Keratinocyte (primary cell): ENCODE results near the gene NR1D2. TPM values are rescaled to one million over a fixed set of nuclear protein-coding genes. Genes with fewer than 3 reads are reported as not detected.

Experiments
- DNase-seq: peaks from one replicate; pipeline ENCODE4 v3.0.0-alpha.2; 2011; ENCODE audit warnings: low read depth, missing footprints, low spot score
- FAIRE-seq: peaks from 2 replicates; lab custom pipeline; 2011; peaks lifted over from hg19 to GRCh38; lab: Jason Lieb, UNC
- H2AFZ ChIP-seq: 2 replicates; pipeline ENCODE4 v1.6.0; 2012; ENCODE audit warnings: low read length, control low read depth, inconsistent platforms; ENCODE audit not compliant: control insufficient read depth
- H3K27ac ChIP-seq: 2 replicates; pipeline ENCODE4 v1.5.1; 2011; ENCODE audit warnings: low read length; ENCODE audit not compliant: control insufficient read depth, insufficient read depth
- H3K27me3 ChIP-seq: 3 replicates; pipeline ENCODE4 v1.6.0; 2011; ENCODE audit warnings: low read length; ENCODE audit not compliant: control insufficient read depth, insufficient read depth; ENCODE audit errors: extremely low read depth
- H3K36me3 ChIP-seq, 2 experiments: 2 replicates in 1 of 2; 3 replicates in 1 of 2; pipeline ENCODE4 v1.5.1; 2011; ENCODE audit warnings: low read length in 2 of 2, mild to moderate bottlenecking in 1 of 2; ENCODE audit not compliant: control insufficient read depth in 2 of 2, insufficient read depth in 2 of 2; ENCODE audit errors: extremely low read depth in 1 of 2
- H3K4me1 ChIP-seq: 3 replicates; pipeline ENCODE4 v1.5.1; 2011; ENCODE audit warnings: low read length; ENCODE audit not compliant: control insufficient read depth, insufficient read depth; ENCODE audit errors: extremely low read depth
- H3K4me2 ChIP-seq: 3 replicates; pipeline ENCODE4 v1.6.0; 2011; ENCODE audit warnings: low read depth, low read length; ENCODE audit not compliant: control insufficient read depth, insufficient read depth; ENCODE audit errors: extremely low read depth
- H3K4me3 ChIP-seq, 3 experiments: fragments of 200-600 bp in 1 of 3; sonication (generic) in 1 of 3; 2 replicates in 2 of 3; 3 replicates in 1 of 3; pipeline ENCODE4 v1.5.1; 2011 to 2016; ENCODE audit warnings: low read length in 3 of 3, mild to moderate bottlenecking in 3 of 3, control low read depth in 2 of 3, inconsistent platforms in 1 of 3, low read depth in 1 of 3, mixed read lengths in 1 of 3, mixed run types in 1 of 3, moderate library complexity in 1 of 3; ENCODE audit not compliant: control insufficient read depth in 2 of 3, insufficient read depth in 2 of 3; ENCODE audit errors: extremely low read depth in 1 of 3
- H3K79me2 ChIP-seq: 2 replicates; pipeline ENCODE4 v1.6.0; 2012; ENCODE audit warnings: low read length; ENCODE audit not compliant: control insufficient read depth, insufficient read depth
- H3K9ac ChIP-seq: 3 replicates; pipeline ENCODE4 v1.6.0; 2011; ENCODE audit warnings: low read length; ENCODE audit not compliant: control insufficient read depth, insufficient read depth; ENCODE audit errors: extremely low read depth
- H3K9me1 ChIP-seq: 3 replicates; pipeline ENCODE4 v1.6.0; 2011; ENCODE audit warnings: low read length; ENCODE audit not compliant: control insufficient read depth, insufficient read depth; ENCODE audit errors: extremely low read depth
- H3K9me3 ChIP-seq: 2 replicates; pipeline ENCODE4 v1.5.1; 2012; ENCODE audit warnings: low read depth, low read length; ENCODE audit not compliant: control insufficient read depth
- H4K20me1 ChIP-seq: 3 replicates; pipeline ENCODE4 v1.6.0; 2011; ENCODE audit warnings: low read length; ENCODE audit not compliant: control insufficient read depth, insufficient read depth; ENCODE audit errors: extremely low read depth
- EZH2 ChIP-seq: IDR thresholded peaks from one replicate; pipeline ENCODE4 v1.6.1; 2012; ENCODE audit warnings: inconsistent platforms, mild to moderate bottlenecking, low read length, moderate library complexity
- dilution Hi-C: fragments of 300-500 bp; cut with MboI; formaldehyde crosslinking; loops from one replicate; pipeline ENCODE4 v1.7.0; 2020; ENCODE audit warnings: low sequenced_read_pairs; ENCODE audit not compliant: extremely low pct_ligation_motif_present
- polyA plus RNA-seq, 5 experiments: library from polyadenylated mRNA; depleted of rRNA in 3 of 5; stranded (reverse) in 3 of 5; stranded (forward) in 1 of 5; unstranded in 1 of 5; fragments of >200 nt; gene quantifications; 1 replicate in 1 of 5; 2 replicates in 3 of 5; 3 replicates in 1 of 5; pipeline versions ENCODE4 v1.2.1 to v1.2.3, GENCODE V29; 2011 to 2012; ENCODE audit warnings: missing spikeins in 2 of 5, low read depth in 1 of 5, low replicate concordance in 1 of 5
- TF ChIP-seq, protein P1 (sequence below), 3 experiments: IDR thresholded peaks in 1 of 3; conservative IDR thresholded peaks in 1 of 3; optimal IDR thresholded peaks in 1 of 3; 2 replicates in 2 of 3; 3 replicates in 1 of 3; pipeline versions ENCODE3 to v1.5.1; 2011; ENCODE audit warnings: low read length in 3 of 3, mild to moderate bottlenecking in 3 of 3, moderate library complexity in 2 of 3, control low read depth in 1 of 3, inconsistent platforms in 1 of 3; ENCODE audit not compliant: insufficient read depth in 2 of 3; ENCODE audit errors: extremely low read depth in 1 of 3

The NR1D2 gene
- polyA plus RNA-seq, 1 donor (not counting 4 experiments of a cell fraction or from before 2014, with no cell fraction given): 10.3 TPM

DNA sequence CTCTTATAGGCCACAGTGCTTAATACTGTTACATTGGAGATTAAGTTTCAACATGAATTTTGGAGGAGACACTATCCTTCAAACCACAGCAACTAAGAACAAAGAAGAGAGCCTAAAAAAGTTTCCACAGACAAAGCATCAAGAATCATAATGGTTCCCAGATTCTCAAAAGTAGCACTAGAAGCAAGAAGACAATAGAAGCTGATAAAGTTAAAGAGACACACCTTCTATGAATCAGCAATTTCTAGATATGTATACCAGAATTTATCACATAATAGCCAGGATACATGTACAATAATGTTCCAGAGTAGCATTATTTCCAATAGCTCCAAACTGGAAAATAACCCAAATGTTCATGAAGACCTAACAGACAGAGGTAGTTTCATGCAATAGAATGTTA is 40.5 kb upstream of the NR1D2 start:
- H3K36me3 ChIP-seq: peaks cover 0 to 4% of the 10 kb centered on the region in 2 experiments
- DNase-seq (no peak), FAIRE-seq (no peak)
- no peak overlapping the region for H2AFZ ChIP-seq
- no peaks in the 10 kb centered on the region for H3K9me3 ChIP-seq
- no peaks in the 10 kb centered on the region for H3K4me1 ChIP-seq
- TF ChIP-seq EZH2: no peak
- TF ChIP-seq, protein P1, sequence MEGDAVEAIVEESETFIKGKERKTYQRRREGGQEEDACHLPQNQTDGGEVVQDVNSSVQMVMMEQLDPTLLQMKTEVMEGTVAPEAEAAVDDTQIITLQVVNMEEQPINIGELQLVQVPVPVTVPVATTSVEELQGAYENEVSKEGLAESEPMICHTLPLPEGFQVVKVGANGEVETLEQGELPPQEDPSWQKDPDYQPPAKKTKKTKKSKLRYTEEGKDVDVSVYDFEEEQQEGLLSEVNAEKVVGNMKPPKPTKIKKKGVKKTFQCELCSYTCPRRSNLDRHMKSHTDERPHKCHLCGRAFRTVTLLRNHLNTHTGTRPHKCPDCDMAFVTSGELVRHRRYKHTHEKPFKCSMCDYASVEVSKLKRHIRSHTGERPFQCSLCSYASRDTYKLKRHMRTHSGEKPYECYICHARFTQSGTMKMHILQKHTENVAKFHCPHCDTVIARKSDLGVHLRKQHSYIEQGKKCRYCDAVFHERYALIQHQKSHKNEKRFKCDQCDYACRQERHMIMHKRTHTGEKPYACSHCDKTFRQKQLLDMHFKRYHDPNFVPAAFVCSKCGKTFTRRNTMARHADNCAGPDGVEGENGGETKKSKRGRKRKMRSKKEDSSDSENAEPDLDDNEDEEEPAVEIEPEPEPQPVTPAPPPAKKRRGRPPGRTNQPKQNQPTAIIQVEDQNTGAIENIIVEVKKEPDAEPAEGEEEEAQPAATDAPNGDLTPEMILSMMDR (optimal IDR thresholded peaks at IDR 0.05 in 1 of 3, IDR thresholded peaks at IDR 0.05 in 1 of 3, conservative IDR thresholded peaks at IDR 0.05 in 1 of 3; ENCODE audit: extremely low read depth in 1 of 3, insufficient read depth in 2 of 3, low read length in 3 of 3): no peak
- no peak overlapping the region for H3K4me2 ChIP-seq
- H3K79me2 ChIP-seq: no peaks in the 10 kb centered on the region
- dilution Hi-C loops: no loop called here
- H3K27ac ChIP-seq: no peak overlapping the region
- H3K4me3 ChIP-seq: no peak overlapping the region
- H3K9ac ChIP-seq: no peak overlapping the region
- no peaks in the 10 kb centered on the region for H4K20me1 ChIP-seq
- H3K27me3 ChIP-seq: no peaks in the 10 kb centered on the region
- H3K9me1 ChIP-seq: no peaks in the 10 kb centered on the region

GRCh38 chr3:23909341-23909740 is 35.7 kb upstream of the NR1D2 start:
- no peaks in the 10 kb centered on the region for H3K4me1 ChIP-seq
- H3K4me2 ChIP-seq: no peak overlapping the region
- no peak overlapping the region for H2AFZ ChIP-seq
- dilution Hi-C loops: no loop called here
- H4K20me1 ChIP-seq: no peaks in the 10 kb centered on the region
- no peak overlapping the region for H3K9ac ChIP-seq
- H3K9me3 ChIP-seq: no peaks in the 10 kb centered on the region
- H3K9me1 ChIP-seq: no peaks in the 10 kb centered on the region
- no peak overlapping the region for H3K4me3 ChIP-seq
- H3K79me2 ChIP-seq: peaks cover 3% of the 10 kb centered on the region
- no peaks in the 10 kb centered on the region for H3K27me3 ChIP-seq
- H3K36me3 ChIP-seq: peaks cover 0 to 4% of the 10 kb centered on the region in 2 experiments
- DNase-seq: no peak
- H3K27ac ChIP-seq: no peak overlapping the region
- FAIRE-seq: no peak
- no peak for TF ChIP-seq EZH2
- TF ChIP-seq, protein P1 (optimal IDR thresholded peaks at IDR 0.05 in 1 of 3, IDR thresholded peaks at IDR 0.05 in 1 of 3, conservative IDR thresholded peaks at IDR 0.05 in 1 of 3; ENCODE audit: extremely low read depth in 1 of 3, insufficient read depth in 2 of 3, low read length in 3 of 3): no peak
